Measurements from ENCODE around the gene RAD51B.

The RAD51B gene

DNA sequence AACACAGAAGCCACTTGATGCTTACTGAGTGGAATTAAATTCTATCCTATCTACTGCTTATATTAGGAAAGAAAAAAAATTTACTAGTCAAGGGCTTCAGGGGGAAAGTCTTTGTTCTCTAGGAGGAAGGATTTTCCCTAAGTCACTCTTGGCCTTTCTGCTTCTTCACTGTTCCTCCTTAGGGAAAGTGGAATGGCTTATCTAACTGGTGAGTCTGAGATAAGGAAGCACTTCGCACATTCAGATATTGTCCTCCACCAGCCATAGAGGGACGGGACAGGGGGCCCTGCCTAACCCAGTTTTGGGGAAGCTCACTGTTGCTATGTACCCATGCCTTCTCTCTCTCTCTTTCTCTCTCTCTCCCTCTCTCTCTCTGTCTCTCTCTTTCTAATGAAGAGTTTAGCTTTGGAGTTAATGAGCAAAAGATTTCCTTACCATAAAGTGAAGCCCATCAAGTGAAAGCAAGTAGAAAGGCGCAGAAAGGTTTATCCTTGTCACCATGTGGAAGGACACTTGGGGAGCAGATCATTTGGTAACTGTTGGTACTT is 522.7 kb downstream of the RAD51B start:
- no peak overlapping the region for H3K27ac ChIP-seq
- DNase-seq (ENCODE audit: low spot score), result no peak
- ChIA-PET CTCF (no interaction called here), POLR2A (ENCODE audit: low non-redundant PET) (no interaction called here)
- TF ChIP-seq CTCF (conservative IDR thresholded peaks at IDR 0.05; ENCODE audit: low read depth), result no peak

DNA sequence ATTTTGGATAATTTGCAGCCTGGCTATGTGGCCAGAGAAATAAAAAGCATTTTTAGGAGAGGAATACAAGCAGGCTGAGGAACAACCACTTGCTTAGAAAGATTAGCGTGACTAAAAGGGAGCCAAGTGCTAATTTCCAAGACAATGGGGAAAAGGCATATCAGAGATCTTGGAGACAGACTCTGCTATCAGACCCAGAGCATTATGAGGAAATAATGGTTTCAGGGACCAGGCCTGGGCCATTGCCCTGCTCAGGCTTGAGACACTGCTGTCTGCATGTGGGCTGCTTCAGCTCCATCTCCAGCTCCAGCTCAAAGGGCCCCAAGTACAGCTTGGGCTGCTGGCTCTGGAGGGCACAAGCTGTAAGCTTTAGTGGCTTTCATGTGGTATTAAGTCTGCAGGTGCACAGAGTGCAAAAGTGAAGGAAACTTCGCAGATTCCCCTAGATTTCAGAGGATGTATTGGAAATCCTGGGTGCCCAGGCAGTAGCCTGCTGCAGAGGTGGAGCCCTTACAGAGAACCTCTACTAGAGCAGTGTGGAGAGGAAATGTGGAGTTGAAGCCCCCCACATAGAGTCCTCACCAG is 524.0 kb downstream of the RAD51B start:
- ChIA-PET CTCF (no interaction called here), POLR2A (ENCODE audit: low non-redundant PET) (no interaction called here)
- no peak for TF ChIP-seq CTCF (conservative IDR thresholded peaks at IDR 0.05; ENCODE audit: low read depth)
- no peak for DNase-seq (ENCODE audit: low spot score)
- H3K27ac ChIP-seq, result no peak overlapping the region

GRCh38 chr14:68345738-68346137 is 526.2 kb downstream of the RAD51B start:
- ChIA-PET CTCF (interaction anchor here (0.6 kb wide), 1 partner anchor 245 kb away, joined by 5 read pairs; no protein-coding TSS in a partner anchor), POLR2A (ENCODE audit: low non-redundant PET) (no interaction called here)
- no peak for DNase-seq (ENCODE audit: low spot score)
- no peak for TF ChIP-seq CTCF (conservative IDR thresholded peaks at IDR 0.05; ENCODE audit: low read depth)
- no peak overlapping the region for H3K27ac ChIP-seq

GRCh38 chr14:68346556-68347343 is 527.2 kb downstream of the RAD51B start:
- no peak for TF ChIP-seq CTCF (conservative IDR thresholded peaks at IDR 0.05; ENCODE audit: low read depth)
- POLR2A ChIA-PET (ENCODE audit: low non-redundant PET), result no interaction called here
- no peak for DNase-seq (ENCODE audit: low spot score)
- no peak overlapping the region for H3K27ac ChIP-seq
- CTCF ChIA-PET, result interaction anchor here (0.7 kb wide), 1 partner anchor 11 kb away, joined by 3 read pairs; no protein-coding TSS in a partner anchor

DNA sequence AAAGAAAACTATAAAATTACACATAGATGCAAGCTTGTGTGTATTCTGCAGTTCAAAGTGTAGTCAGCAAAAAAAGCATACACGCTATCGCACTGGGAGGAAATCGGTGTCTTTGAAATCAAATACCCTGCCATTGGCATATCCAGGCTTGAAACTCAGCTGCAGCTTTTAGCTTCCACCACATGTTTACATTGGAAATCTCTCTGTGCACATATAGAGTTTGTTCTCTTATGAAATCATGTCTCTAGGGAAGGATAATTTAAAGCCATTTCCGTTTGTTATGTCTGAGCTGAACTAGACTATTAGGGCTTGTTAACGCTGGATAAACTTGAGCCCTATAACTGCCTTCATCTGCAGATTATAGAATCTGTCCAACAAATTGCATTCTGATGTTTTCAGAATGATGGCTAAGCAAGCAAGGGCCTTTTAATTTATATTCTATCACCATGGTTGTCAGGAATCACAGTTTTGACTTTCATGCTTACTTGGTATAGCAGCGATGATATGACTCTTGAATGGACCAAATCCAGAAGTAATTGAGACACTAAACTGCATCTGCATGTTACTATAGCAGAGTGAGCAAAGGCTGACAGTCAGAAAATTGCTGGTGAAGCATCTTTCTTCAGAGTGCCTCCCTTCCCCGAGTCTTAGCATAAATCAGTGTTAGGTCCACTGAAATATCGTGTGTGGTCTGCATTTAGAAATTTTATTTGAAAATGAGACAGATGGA is 530.5 kb downstream of the RAD51B start:
- no peak for DNase-seq (ENCODE audit: low spot score)
- POLR2A ChIA-PET (ENCODE audit: low non-redundant PET), result no interaction called here
- no peak for TF ChIP-seq CTCF (conservative IDR thresholded peaks at IDR 0.05; ENCODE audit: low read depth)

GRCh38 chr14:68355415-68355814 is 535.8 kb downstream of the RAD51B start:
- CTCF ChIA-PET, result no interaction called here
- no peak for TF ChIP-seq CTCF (conservative IDR thresholded peaks at IDR 0.05; ENCODE audit: low read depth)
- no peak overlapping the region for H3K27ac ChIP-seq
- POLR2A ChIA-PET (ENCODE audit: low non-redundant PET), result interaction anchor here (0.6 kb wide), 1 partner anchor 40 kb away, joined by 4 read pairs; no protein-coding TSS in a partner anchor
- DNase-seq (ENCODE audit: low spot score), result no peak

More for the DNA sequence above, 530.5 kb downstream of the RAD51B start:
- H3K27ac ChIP-seq, result no peak overlapping the region
- CTCF ChIA-PET, result no interaction called here

All from RWPE1 (cell line).